ENCODE results near the gene SYT2.

Gene SYT2

GRCh38 chr1:202742496-202742895 lies 32.2 kb upstream of the SYT2 start:
- no peaks in the 10 kb centered on the region for H3K4me1 ChIP-seq (ENCODE audit: control insufficient read depth in 2 of 2, insufficient read depth in 1 of 2, low read depth in 1 of 2, low read length in 2 of 2)
- H3K9me3 ChIP-seq (replicated peaks in 1 of 2; ENCODE audit: control insufficient read depth in 2 of 2, insufficient read depth in 1 of 2, low read depth in 1 of 2, low read length in 2 of 2), result peaks cover 10 to 23% of the 10 kb centered on the region in 2 donors
- H3K27me3 ChIP-seq (ENCODE audit: control insufficient read depth in 3 of 3, insufficient read depth in 3 of 3, low read depth in 1 of 3, low read length in 3 of 3), result no peaks in the 10 kb centered on the region
- H3K36me3 ChIP-seq (replicated peaks in 1 of 2; ENCODE audit: control insufficient read depth in 2 of 2, insufficient read depth in 2 of 2, low read length in 2 of 2), result peaks cover 35 to 87% of the 10 kb centered on the region in 2 donors
- H2AK5ac ChIP-seq (ENCODE audit: low read depth, low read length), result no peak overlapping the region
- H3K4me3 ChIP-seq (ENCODE audit: low read length in 2 of 2), result no peak overlapping the region
- no peak overlapping the region for H4K91ac ChIP-seq (ENCODE audit: low read depth, low read length, poor library complexity)
- no CpG with 5 or more reads among the region's 6 CpGs for WGBS, 2 donors (ENCODE audit: extremely low coverage in 2 of 2, insufficient read length in 2 of 2, insufficient replicate concordance in 1 of 2)
- no peak overlapping the region for H3K9ac ChIP-seq (ENCODE audit: low read depth, low read length, poor library complexity)
- H3K79me1 ChIP-seq (ENCODE audit: low read depth, low read length), result peaks cover 3% of the 10 kb centered on the region
- H3K4me2 ChIP-seq (ENCODE audit: insufficient read depth, low read length, poor library complexity, severe bottlenecking), result no peak overlapping the region
- H2BK5ac ChIP-seq (ENCODE audit: low read length), result no peak overlapping the region
- no peak overlapping the region for H2BK120ac ChIP-seq (ENCODE audit: low read depth, low read length)
- H3K18ac ChIP-seq (ENCODE audit: low read length), result no peak overlapping the region
- no peak overlapping the region for H3K23ac ChIP-seq (ENCODE audit: low read depth, low read length, poor library complexity)
- DNase-seq (ENCODE audit: low spot score), result no peak
- no peak overlapping the region for H2AFZ ChIP-seq (ENCODE audit: low read length)
- H2BK15ac ChIP-seq (ENCODE audit: low read length), result no peak overlapping the region
- H3K4ac ChIP-seq (ENCODE audit: low read length), result no peak overlapping the region
- H2BK12ac ChIP-seq (ENCODE audit: low read length), result no peak overlapping the region
- no peak overlapping the region for H4K8ac ChIP-seq (ENCODE audit: low read depth, low read length)
- no peak overlapping the region for H3K27ac ChIP-seq (replicated peaks; ENCODE audit: low read length)
- no peak overlapping the region for H3K14ac ChIP-seq (ENCODE audit: low read length)

GRCh38 chr1:202733251-202733650 lies 23.0 kb upstream of the SYT2 start:
- WGBS, 2 donors (ENCODE audit: extremely low coverage in 2 of 2, insufficient read length in 2 of 2, insufficient replicate concordance in 1 of 2), result no CpG with 5 or more reads among the region's 10 CpGs

GRCh38 chr1:202728951-202729350 lies 18.7 kb upstream of the SYT2 start:
- no peak for DNase-seq (ENCODE audit: low spot score)
- H3K4me1 ChIP-seq (ENCODE audit: control insufficient read depth in 2 of 2, insufficient read depth in 1 of 2, low read depth in 1 of 2, low read length in 2 of 2), result no peaks in the 10 kb centered on the region
- H3K18ac ChIP-seq (ENCODE audit: low read length), result no peak overlapping the region
- no peak overlapping the region for H2BK12ac ChIP-seq (ENCODE audit: low read length)
- H3K9me3 ChIP-seq (replicated peaks in 1 of 2; ENCODE audit: control insufficient read depth in 2 of 2, insufficient read depth in 1 of 2, low read depth in 1 of 2, low read length in 2 of 2), result no peaks in the 10 kb centered on the region
- H3K27me3 ChIP-seq (ENCODE audit: control insufficient read depth in 3 of 3, insufficient read depth in 3 of 3, low read depth in 1 of 3, low read length in 3 of 3), result no peaks in the 10 kb centered on the region
- no peak overlapping the region for H3K14ac ChIP-seq (ENCODE audit: low read length)
- H3K23ac ChIP-seq (ENCODE audit: low read depth, low read length, poor library complexity), result no peak overlapping the region
- no peak overlapping the region for H3K4ac ChIP-seq (ENCODE audit: low read length)
- H4K91ac ChIP-seq (ENCODE audit: low read depth, low read length, poor library complexity), result no peak overlapping the region
- no peak overlapping the region for H2BK15ac ChIP-seq (ENCODE audit: low read length)
- no peak overlapping the region for H3K4me3 ChIP-seq (ENCODE audit: low read length in 2 of 2)
- no peak overlapping the region for H3K4me2 ChIP-seq (ENCODE audit: insufficient read depth, low read length, poor library complexity, severe bottlenecking)
- H2AFZ ChIP-seq (ENCODE audit: low read length), result no peak overlapping the region
- H3K9ac ChIP-seq (ENCODE audit: low read depth, low read length, poor library complexity), result no peak overlapping the region
- H3K27ac ChIP-seq (replicated peaks; ENCODE audit: low read length), result no peak overlapping the region
- H3K36me3 ChIP-seq (replicated peaks in 1 of 2; ENCODE audit: control insufficient read depth in 2 of 2, insufficient read depth in 2 of 2, low read length in 2 of 2), result peaks cover 50 to 99% of the 10 kb centered on the region in 2 donors
- no peak overlapping the region for H2BK120ac ChIP-seq (ENCODE audit: low read depth, low read length)
- no peak overlapping the region for H2AK5ac ChIP-seq (ENCODE audit: low read depth, low read length)
- no peak overlapping the region for H2BK5ac ChIP-seq (ENCODE audit: low read length)
- no CpG with 5 or more reads among the region's 4 CpGs for WGBS, 2 donors (ENCODE audit: extremely low coverage in 2 of 2, insufficient read length in 2 of 2, insufficient replicate concordance in 1 of 2)
- no peak overlapping the region for H4K8ac ChIP-seq (ENCODE audit: low read depth, low read length)
- H3K79me1 ChIP-seq (ENCODE audit: low read depth, low read length), result no peaks in the 10 kb centered on the region

More at GRCh38 chr1:202733251-202733650, 23.0 kb upstream of the SYT2 start:
- no peaks in the 10 kb centered on the region for H3K27me3 ChIP-seq (ENCODE audit: control insufficient read depth in 3 of 3, insufficient read depth in 3 of 3, low read depth in 1 of 3, low read length in 3 of 3)
- H3K4me3 ChIP-seq (ENCODE audit: low read length in 2 of 2), result no peak overlapping the region
- DNase-seq (ENCODE audit: low spot score), result no peak
- no peak overlapping the region for H2BK15ac ChIP-seq (ENCODE audit: low read length)
- H3K4me1 ChIP-seq (ENCODE audit: control insufficient read depth in 2 of 2, insufficient read depth in 1 of 2, low read depth in 1 of 2, low read length in 2 of 2), result no peaks in the 10 kb centered on the region
- H3K14ac ChIP-seq (ENCODE audit: low read length), result no peak overlapping the region
- no peak overlapping the region for H3K4ac ChIP-seq (ENCODE audit: low read length)
- H3K27ac ChIP-seq (replicated peaks; ENCODE audit: low read length), result no peak overlapping the region
- H3K23ac ChIP-seq (ENCODE audit: low read depth, low read length, poor library complexity), result no peak overlapping the region
- no peak overlapping the region for H2BK120ac ChIP-seq (ENCODE audit: low read depth, low read length)
- H4K8ac ChIP-seq (ENCODE audit: low read depth, low read length), result no peak overlapping the region
- H3K36me3 ChIP-seq (replicated peaks in 1 of 2; ENCODE audit: control insufficient read depth in 2 of 2, insufficient read depth in 2 of 2, low read length in 2 of 2), result peaks cover 55 to 100% of the 10 kb centered on the region in 2 donors
- no peak overlapping the region for H2AFZ ChIP-seq (ENCODE audit: low read length)
- no peak overlapping the region for H3K9ac ChIP-seq (ENCODE audit: low read depth, low read length, poor library complexity)
- H2BK12ac ChIP-seq (ENCODE audit: low read length), result no peak overlapping the region
- H3K79me1 ChIP-seq (ENCODE audit: low read depth, low read length), result no peaks in the 10 kb centered on the region
- no peak overlapping the region for H2BK5ac ChIP-seq (ENCODE audit: low read length)
- no peak overlapping the region for H3K18ac ChIP-seq (ENCODE audit: low read length)
- no peak overlapping the region for H3K4me2 ChIP-seq (ENCODE audit: insufficient read depth, low read length, poor library complexity, severe bottlenecking)
- H2AK5ac ChIP-seq (ENCODE audit: low read depth, low read length), result no peak overlapping the region
- no peaks in the 10 kb centered on the region for H3K9me3 ChIP-seq (replicated peaks in 1 of 2; ENCODE audit: control insufficient read depth in 2 of 2, insufficient read depth in 1 of 2, low read depth in 1 of 2, low read length in 2 of 2)
- no peak overlapping the region for H4K91ac ChIP-seq (ENCODE audit: low read depth, low read length, poor library complexity)

- H3K4me3 ChIP-seq (ENCODE audit: low read length in 2 of 2), result no peak overlapping the region
- no peaks in the 10 kb centered on the region for H3K27me3 ChIP-seq (ENCODE audit: control insufficient read depth in 3 of 3, insufficient read depth in 3 of 3, low read depth in 1 of 3, low read length in 3 of 3)
- WGBS, 2 donors (ENCODE audit: extremely low coverage in 2 of 2, insufficient read length in 2 of 2, insufficient replicate concordance in 1 of 2), result no CpG with 5 or more reads among the region's 3 CpGs
- H3K79me1 ChIP-seq (ENCODE audit: low read depth, low read length), result no peaks in the 10 kb centered on the region
- no peak overlapping the region for H3K23ac ChIP-seq (ENCODE audit: low read depth, low read length, poor library complexity)
- no peak overlapping the region for H2AK5ac ChIP-seq (ENCODE audit: low read depth, low read length)
- no peak overlapping the region for H4K8ac ChIP-seq (ENCODE audit: low read depth, low read length)
- no peak overlapping the region for H3K4ac ChIP-seq (ENCODE audit: low read length)
- no peak for DNase-seq (ENCODE audit: low spot score)
- no peak overlapping the region for H4K91ac ChIP-seq (ENCODE audit: low read depth, low read length, poor library complexity)
- no peak overlapping the region for H2BK120ac ChIP-seq (ENCODE audit: low read depth, low read length)
- no peak overlapping the region for H2BK5ac ChIP-seq (ENCODE audit: low read length)
- H2BK12ac ChIP-seq (ENCODE audit: low read length), result no peak overlapping the region
- H3K14ac ChIP-seq (ENCODE audit: low read length), result no peak overlapping the region
- peaks cover 29 to 67% of the 10 kb centered on the region in 2 donors for H3K36me3 ChIP-seq (replicated peaks in 1 of 2; ENCODE audit: control insufficient read depth in 2 of 2, insufficient read depth in 2 of 2, low read length in 2 of 2)
- H3K4me2 ChIP-seq (ENCODE audit: insufficient read depth, low read length, poor library complexity, severe bottlenecking), result no peak overlapping the region
- H2AFZ ChIP-seq (ENCODE audit: low read length), result no peak overlapping the region
- H3K27ac ChIP-seq (replicated peaks; ENCODE audit: low read length), result no peak overlapping the region
- no peak overlapping the region for H2BK15ac ChIP-seq (ENCODE audit: low read length)
- no peaks in the 10 kb centered on the region for H3K9me3 ChIP-seq (replicated peaks in 1 of 2; ENCODE audit: control insufficient read depth in 2 of 2, insufficient read depth in 1 of 2, low read depth in 1 of 2, low read length in 2 of 2)
- no peak overlapping the region for H3K9ac ChIP-seq (ENCODE audit: low read depth, low read length, poor library complexity)
- H3K18ac ChIP-seq (ENCODE audit: low read length), result no peak overlapping the region
- no peaks in the 10 kb centered on the region for H3K4me1 ChIP-seq (ENCODE audit: control insufficient read depth in 2 of 2, insufficient read depth in 1 of 2, low read depth in 1 of 2, low read length in 2 of 2)
These were observed 15.3 kb upstream of the SYT2 start for GRCh38 chr1:202725526-202725925.
